Measurements from ENCODE around the gene TMEM108.

TMEM108 gene

GRCh38 chr3:133055339-133055738 lies 17.1 kb downstream of the TMEM108 start:
- no peak for DNase-seq

DNA sequence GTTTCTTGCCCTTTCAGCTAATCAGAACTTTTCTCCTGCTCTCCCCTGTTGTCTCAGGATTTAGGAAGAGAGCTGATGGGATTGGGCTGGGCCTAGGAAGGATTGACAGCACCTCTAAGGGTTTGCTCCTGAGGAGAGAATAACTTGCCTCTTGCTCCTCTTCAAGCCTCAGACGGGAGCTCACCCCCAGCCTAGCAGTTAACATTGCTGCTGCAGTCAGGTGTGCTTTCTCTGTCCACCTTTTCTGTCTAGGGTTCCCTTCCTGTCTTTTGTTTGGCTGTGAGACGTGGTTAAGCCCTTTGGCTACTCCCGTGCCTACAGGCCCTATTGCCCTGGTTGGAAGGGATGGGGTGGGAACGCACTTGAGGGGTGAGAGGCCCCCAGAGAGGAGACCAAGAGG lies 20.1 kb downstream of the TMEM108 start:
- DNase-seq: no peak

GRCh38 chr3:133058831-133059230 lies 20.6 kb downstream of the TMEM108 start:
- no peak for DNase-seq

DNA sequence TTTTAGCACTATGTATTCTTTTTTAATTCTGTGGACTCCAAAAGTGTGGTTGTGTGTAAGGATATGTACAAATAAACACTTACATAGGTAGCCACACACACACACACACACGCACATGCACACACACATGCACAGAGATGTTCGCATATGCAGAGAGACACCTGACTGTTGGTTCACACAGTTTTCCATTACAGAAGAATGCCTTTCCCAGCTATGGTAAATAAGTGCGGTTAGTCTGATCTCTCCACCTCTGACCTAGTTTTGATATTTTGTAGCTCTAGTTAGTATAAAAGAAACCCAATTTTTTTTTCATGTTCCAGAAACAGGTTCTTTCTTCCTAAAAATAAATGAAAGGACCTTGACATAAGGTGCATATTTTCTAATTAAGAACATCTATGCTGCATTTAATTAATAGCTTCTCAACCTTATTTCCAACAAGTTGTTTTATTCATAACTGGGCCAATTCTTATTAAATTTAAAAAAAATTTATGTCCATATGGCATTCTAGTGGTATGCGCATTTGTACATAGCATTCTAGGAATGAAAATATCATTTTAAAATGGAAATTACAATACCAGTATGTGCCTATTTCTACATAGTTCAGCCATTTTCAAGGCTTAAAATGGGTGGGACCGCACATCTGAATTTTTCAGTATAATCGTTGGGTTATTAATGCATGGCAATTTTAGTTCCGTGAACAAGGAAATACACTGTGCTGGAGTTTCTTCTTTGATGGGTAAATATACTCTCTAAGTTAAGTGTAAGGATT lies 27.2 kb downstream of the TMEM108 start:
- no peak for DNase-seq

GRCh38 chr3:133066026-133066425 lies 27.8 kb downstream of the TMEM108 start:
- no peak for DNase-seq

GRCh38 chr3:133069556-133070286 lies 31.5 kb downstream of the TMEM108 start:
- DNase-seq: no peak

DNA sequence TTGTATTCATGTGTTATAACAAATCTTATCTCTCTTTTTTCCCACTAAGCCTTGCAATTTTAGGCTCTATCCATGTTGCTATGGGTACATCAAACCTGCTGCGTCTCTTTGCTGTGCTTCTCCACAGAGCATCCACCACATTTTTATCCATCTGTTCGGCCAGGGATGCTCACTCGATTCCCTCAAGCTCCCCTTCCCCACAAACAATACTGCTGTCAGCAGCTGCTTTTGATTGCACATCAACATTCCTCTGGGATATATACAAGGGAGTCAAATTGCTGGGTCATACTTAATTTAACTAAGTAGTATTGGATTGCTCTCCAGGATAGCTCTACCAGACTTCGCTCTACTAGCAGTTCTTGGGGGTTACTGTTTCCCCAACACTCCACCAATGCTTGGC lies 36.8 kb downstream of the TMEM108 start:
- DNase-seq: no peak

DNA sequence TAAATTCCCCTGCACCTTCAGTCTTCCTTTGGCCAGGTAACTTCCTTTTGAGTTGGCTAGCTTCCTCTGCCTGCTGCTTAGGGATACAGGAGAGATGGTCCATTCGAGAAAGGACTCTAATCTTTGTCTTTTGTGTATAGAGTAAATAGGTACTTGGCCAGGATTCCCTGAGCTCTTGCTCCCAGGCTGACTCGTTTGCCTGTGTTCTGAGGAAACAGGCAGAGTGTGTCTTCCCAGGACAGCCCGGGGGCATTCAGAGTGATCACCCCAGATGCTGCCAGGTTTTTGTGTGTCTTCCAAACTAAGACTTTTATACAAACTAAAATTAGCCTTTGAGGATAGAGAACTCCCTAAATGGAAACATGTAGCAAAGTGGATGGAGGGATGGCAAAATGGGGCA lies 39.5 kb downstream of the TMEM108 start:
- no peak for DNase-seq

- DNase-seq: no peak
These were observed 41.4 kb downstream of the TMEM108 start for GRCh38 chr3:133079621-133080020.

- DNase-seq: no peak
These were observed 42.8 kb downstream of the TMEM108 start for GRCh38 chr3:133081016-133081415.

- no peak for DNase-seq
These were observed 45.2 kb downstream of the TMEM108 start for GRCh38 chr3:133083395-133083794.

DNA sequence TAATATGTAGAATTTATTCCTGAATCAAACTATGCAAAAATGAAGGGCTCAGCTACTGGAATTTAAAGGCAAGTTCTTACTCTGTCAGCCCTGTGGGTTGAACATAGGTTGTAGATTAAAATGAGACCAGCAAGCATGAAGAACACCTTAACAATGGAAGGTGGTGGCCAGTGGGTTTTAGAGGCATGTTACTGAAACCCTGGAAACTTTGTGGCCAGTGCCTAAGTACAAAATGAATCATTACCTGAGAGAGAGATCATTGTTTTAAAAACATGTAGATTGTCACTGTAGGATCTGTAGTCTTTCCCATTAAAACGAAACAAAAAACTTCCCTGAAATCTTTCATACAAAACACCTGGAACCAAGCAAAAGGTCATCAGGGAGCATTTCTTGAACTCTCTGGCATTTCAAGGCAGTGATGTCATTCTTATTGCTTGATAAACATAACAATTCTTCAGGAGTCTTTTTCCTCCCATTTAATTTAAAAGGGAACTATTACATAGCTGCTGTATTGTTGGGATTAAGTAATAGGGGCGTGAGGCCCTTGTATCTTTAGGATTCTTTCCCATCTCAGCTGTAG lies 51.8 kb downstream of the TMEM108 start:
- DNase-seq: no peak

DNA sequence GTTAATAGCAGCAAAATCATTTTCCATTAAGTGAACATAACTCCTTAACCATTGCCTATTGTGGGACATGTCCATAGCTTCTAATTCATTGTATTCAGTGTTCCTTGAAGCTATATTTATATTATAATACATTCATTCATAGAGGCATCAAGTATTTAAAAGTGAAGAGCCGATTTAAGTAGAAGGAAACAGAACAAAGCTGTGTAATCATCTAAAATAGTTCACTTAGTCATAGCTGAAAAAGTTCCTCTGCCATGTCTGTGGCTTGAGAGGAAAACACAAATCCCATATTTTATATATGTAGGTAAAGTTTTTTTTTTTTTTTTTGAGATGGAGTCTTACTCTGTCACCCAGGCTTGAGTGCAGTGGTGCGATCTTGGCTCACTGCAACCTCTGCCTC lies 54.5 kb downstream of the TMEM108 start:
- DNase-seq: no peak

- DNase-seq: no peak
These were observed 55.2 kb downstream of the TMEM108 start for GRCh38 chr3:133093366-133093765.

DNA sequence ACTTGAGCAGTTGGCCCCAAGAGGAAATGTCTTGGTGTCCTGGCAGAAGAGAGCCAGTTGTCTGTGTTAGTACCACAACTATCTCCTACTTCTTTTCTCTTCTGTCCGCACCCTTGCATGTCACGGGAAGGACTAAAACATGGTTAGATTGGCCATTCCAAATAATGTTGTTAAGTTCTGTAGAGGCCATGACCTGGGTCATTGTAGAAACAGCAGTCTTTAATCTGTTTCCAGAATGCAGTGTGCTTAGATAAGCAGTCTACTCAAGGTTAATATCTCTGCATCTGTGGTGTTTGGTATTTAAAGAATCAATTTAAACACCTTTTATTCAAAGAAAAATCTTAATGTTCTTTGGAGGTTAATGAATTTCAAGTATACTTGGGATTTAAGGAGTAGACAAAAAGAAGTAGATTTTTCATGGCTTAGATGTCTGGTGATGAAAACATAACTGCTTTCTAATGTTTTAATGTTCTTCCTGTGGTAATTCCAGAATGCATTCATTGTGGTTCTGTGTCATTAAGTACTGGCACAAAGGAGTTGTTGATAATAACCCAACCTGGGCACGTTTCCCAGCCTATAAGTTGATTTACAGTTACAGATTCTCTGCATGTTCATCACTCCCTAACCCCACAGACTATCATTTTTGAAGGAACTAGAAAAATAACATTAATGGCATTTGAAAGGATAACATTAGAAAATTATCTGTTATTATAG lies 58.9 kb downstream of the TMEM108 start:
- DNase-seq: no peak

GRCh38 chr3:133103706-133104105 lies 65.5 kb downstream of the TMEM108 start:
- DNase-seq: no peak

GRCh38 chr3:133106169-133106568 lies 68.0 kb downstream of the TMEM108 start:
- DNase-seq: no peak

DNA sequence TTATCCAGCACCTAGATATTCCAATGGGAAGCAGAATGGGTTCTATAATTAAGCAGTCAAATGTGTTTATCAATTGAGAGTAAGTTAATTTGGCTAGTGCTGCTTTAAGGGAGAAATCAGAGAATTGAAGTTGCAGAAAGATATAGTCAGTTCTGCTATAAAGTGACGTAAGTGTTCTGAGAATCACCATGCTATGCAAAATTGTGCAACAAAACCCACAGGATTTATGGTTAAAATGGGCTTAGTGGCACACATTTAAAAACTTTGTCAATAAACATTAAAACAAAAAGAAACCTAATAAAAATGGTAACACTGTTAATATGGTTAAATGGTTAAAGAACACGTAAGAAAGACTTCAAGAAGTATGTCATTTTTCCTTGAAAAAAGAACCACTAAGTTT lies 74.5 kb downstream of the TMEM108 start:
- no peak for DNase-seq

DNA sequence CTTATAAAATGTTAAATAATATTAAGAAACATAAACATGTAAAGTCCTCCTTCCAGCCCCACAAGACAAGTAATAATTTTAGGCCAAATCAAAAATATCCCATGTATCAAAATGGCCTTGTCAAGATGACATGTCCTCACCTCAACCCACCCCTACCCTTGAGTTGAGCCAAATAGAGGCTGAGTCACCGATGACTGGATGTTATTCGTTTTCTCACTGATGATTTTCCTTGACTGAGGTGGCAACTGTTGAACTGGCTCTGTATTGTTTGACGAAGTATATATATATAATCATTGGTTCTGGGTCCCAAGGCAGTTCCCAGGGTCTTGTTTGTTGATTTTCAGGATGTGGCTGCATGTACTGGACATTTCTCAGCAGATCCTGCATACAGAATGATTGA lies 75.3 kb downstream of the TMEM108 start:
- no peak for DNase-seq

DNA sequence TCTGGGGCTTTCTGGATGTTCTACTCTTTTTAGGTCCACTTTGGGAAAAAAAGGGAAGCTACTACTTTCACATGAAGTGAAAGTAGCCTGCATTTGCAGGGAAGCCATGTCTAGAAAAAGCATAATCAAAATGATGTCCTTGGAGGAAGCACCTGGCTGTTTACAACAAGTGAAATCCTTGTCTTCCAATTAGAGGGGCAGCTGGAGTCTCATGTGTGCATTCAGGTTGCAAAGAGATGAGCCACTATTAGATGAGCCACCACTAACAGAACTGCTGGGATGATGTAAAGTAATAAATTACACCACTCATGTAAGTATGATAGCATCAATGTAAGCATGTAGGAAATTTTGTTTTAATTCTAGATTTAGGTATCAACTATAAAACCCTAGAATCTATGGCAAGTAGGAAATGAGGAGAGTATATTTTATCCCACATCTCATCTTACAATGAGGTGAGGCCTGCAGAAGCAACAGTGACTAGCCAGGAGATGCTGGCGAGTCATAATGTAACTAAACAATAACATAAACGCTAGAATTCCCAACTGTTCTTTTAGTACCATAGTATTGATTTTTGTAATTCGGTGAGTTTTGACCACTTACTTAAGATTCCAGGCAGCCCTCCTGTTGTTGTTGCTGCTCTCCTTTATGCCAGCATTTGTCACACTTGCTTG lies 75.9 kb downstream of the TMEM108 start:
- DNase-seq: no peak

DNA sequence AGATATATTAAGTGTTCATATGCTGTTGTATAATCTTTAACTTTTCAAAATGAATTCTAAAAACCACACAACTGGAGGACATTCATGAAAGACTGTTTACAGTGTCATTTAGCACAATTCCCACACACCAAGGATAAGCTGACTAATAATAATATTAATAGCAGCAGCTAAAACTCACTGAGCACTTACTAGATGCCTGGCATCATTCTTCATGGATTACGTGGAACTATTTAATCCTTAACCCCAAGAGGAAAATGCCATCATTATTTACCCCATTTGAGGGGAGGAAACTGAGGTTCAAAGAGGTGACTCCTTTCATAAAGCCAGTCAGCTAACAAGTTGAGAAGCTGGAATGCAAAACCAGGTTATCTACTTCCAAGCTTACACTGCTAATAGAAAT lies 77.0 kb downstream of the TMEM108 start:
- DNase-seq: no peak

DNA sequence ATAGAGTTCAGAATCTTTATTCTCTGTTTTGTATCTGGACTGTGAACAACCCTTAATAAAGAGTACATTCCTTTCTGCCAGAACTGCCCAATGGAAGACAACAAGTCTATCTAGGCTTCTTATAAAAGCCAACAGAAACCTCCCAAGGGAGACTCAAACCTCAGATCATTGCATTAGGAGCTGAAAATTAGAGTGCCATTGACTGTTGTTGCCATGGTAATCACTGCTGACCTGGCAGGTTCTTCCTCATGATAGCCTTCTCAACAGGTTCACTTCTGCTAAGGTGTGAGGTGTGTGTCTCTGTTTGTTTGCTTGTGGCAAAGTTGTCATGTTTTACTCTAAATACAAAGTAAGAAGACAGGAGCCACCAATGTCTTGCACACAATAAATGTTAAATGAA lies 79.2 kb downstream of the TMEM108 start:
- DNase-seq: no peak

DNA sequence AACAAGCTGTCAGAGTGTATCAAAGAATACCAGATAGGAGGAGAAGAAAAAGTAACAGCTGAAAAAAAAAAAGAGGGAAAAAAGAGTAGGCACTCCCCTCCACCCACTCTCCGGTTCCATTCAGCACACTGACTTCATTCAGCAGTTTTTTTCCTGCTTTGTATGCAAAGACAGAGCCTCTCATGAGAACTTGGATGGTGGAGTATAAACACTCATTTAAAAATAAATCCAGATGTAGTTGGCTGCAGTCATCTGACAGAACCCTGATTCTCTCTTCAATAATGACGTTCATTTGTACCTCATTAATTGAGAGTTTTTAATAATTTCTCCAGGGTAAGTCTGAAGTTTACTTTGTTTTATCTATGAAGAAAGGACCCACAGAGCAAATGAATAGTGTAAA lies 81.0 kb downstream of the TMEM108 start:
- no peak for DNase-seq
